Liver (tissue), 9 donors: ENCODE results near the gene DOK5. TPM values are rescaled to one million over a fixed set of nuclear protein-coding genes. Genes with fewer than 3 reads are reported as not detected.

Source experiments
- DNase-seq: peaks from one replicate; pipeline ENCODE4 v3.0.0-alpha.2; 2017; ENCODE audit warnings: low spot score
- H3K27ac ChIP-seq, 2 donors: one replicate each; pipeline ENCODE4 v1.7.0; 2013; ENCODE audit warnings: inconsistent platforms in 2 of 2, low read length in 2 of 2, control low read depth in 1 of 2, low read depth in 1 of 2, mild to moderate bottlenecking in 1 of 2
- H3K27me3 ChIP-seq, 4 donors: one replicate each; pipeline versions ENCODE4 v1.6.1 to v1.7.0; 2013; ENCODE audit warnings: low read length in 3 of 4, inconsistent platforms in 1 of 4, mild to moderate bottlenecking in 1 of 4, moderate library complexity in 1 of 4; ENCODE audit not compliant: control insufficient read depth in 4 of 4, insufficient read depth in 4 of 4
- H3K36me3 ChIP-seq, 4 donors: one replicate each; pipeline versions ENCODE4 v1.6.1 to v1.7.0; 2013; ENCODE audit warnings: low read length in 3 of 4, mild to moderate bottlenecking in 3 of 4, low read depth in 1 of 4, moderate library complexity in 1 of 4; ENCODE audit not compliant: control insufficient read depth in 4 of 4, insufficient read depth in 3 of 4
- H3K4me1 ChIP-seq, 4 donors: one replicate each; pipeline versions ENCODE4 v1.6.1 to v1.7.0; 2013; ENCODE audit warnings: low read length in 3 of 4, mild to moderate bottlenecking in 3 of 4, moderate library complexity in 1 of 4; ENCODE audit not compliant: control insufficient read depth in 4 of 4, insufficient read depth in 4 of 4
- H3K4me3 ChIP-seq, 3 donors: one replicate each; pipeline versions ENCODE4 v1.6.1 to v1.7.0; 2013; ENCODE audit warnings: low read length in 3 of 3, control low read depth in 1 of 3, low read depth in 1 of 3, mild to moderate bottlenecking in 1 of 3
- H3K9ac ChIP-seq, 2 donors: one replicate each; pipeline ENCODE4 v1.7.0; 2013; ENCODE audit warnings: low read length in 2 of 2, mild to moderate bottlenecking in 2 of 2, moderate library complexity in 2 of 2, control low read depth in 1 of 2, low read depth in 1 of 2
- H3K9me3 ChIP-seq, 4 donors: one replicate each; pipeline versions ENCODE4 v1.6.1 to v1.7.0; 2013; ENCODE audit warnings: low read length in 3 of 4; ENCODE audit not compliant: control insufficient read depth in 4 of 4
- ATF3 ChIP-seq: IDR thresholded peaks from 2 replicates; pipeline ENCODE4 v1.6.1; 2016; ENCODE audit warnings: antibody characterized with exemption
- CTCF ChIP-seq: fragments of 150-350 bp; IDR thresholded peaks from 2 replicates; pipeline ENCODE4 v1.5.1; 2017; ENCODE audit warnings: improper control_type of control experiment, low read depth, low read length; ENCODE audit not compliant: missing input control
- EGR1 ChIP-seq, 2 donors: IDR thresholded peaks; 2 replicates each; pipeline ENCODE4 v1.6.1; 2016 to 2018; ENCODE audit warnings: antibody characterized with exemption in 2 of 2, low read depth in 2 of 2
- FOXA2 ChIP-seq: IDR thresholded peaks from 2 replicates; pipeline ENCODE4 v1.6.1; 2016; ENCODE audit warnings: antibody characterized with exemption
- GABPA ChIP-seq, 2 donors: IDR thresholded peaks in 1 of 2; conservative IDR thresholded peaks in 1 of 2; 2 replicates each; pipeline ENCODE4 v1.6.1; 2016; ENCODE audit warnings: antibody characterized with exemption in 2 of 2, mild to moderate bottlenecking in 1 of 2, moderate library complexity in 1 of 2
- HNF4A ChIP-seq, 2 donors: conservative IDR thresholded peaks; 2 replicates each; pipeline ENCODE4 v1.6.1; 2016; ENCODE audit warnings: antibody characterized with exemption in 2 of 2, mild to moderate bottlenecking in 2 of 2
- HNF4G ChIP-seq: IDR thresholded peaks from 2 replicates; pipeline ENCODE4 v1.6.1; 2016; ENCODE audit warnings: antibody characterized with exemption
- JUND ChIP-seq, 2 donors: IDR thresholded peaks; 2 replicates each; pipeline ENCODE4 v1.6.1; 2016; ENCODE audit warnings: antibody characterized with exemption in 2 of 2
- MAX ChIP-seq: IDR thresholded peaks from 2 replicates; pipeline ENCODE4 v1.6.1; 2016; ENCODE audit warnings: antibody characterized with exemption
- NR2F2 ChIP-seq: IDR thresholded peaks from 2 replicates; pipeline ENCODE4 v1.6.1; 2016; ENCODE audit warnings: antibody characterized with exemption
- RAD21 ChIP-seq, 2 donors: IDR thresholded peaks; 2 replicates each; pipeline ENCODE4 v1.6.1; 2016; ENCODE audit warnings: antibody characterized with exemption in 2 of 2, mild to moderate bottlenecking in 2 of 2
- RXRA ChIP-seq, 2 donors: IDR thresholded peaks; 2 replicates each; pipeline ENCODE4 v1.6.1; 2017 to 2018; ENCODE audit warnings: antibody characterized with exemption in 2 of 2, mild to moderate bottlenecking in 1 of 2
- TAF1 ChIP-seq: conservative IDR thresholded peaks from 2 replicates; pipeline ENCODE4 v1.6.1; 2016; ENCODE audit warnings: antibody characterized with exemption, mild to moderate bottlenecking
- YY1 ChIP-seq: IDR thresholded peaks from 2 replicates; pipeline ENCODE4 v1.6.1; 2016; ENCODE audit warnings: antibody characterized with exemption, mild to moderate bottlenecking
- ZBTB33 ChIP-seq: IDR thresholded peaks from 2 replicates; pipeline ENCODE4 v1.6.1; 2016; ENCODE audit warnings: antibody characterized with exemption
- WGBS: extraction: QIAGEN DNeasy Blood & Tissue Kit; methylation state at CpG from one replicate; pipeline ENCODE4 v1.1.7; 2013; 5-methylcytosine and 5-hydroxymethylcytosine counted together
- polyA plus RNA-seq, 2 donors: library from polyadenylated mRNA; stranded (reverse) in 1 of 2; unstranded in 1 of 2; fragments of 200-250 nt in 1 of 2; fragments of >200 nt in 1 of 2; fragmentation: Nextera tagmentation in 1 of 2; extraction: Ambion mirVana in 1 of 2; gene quantifications; one replicate each; pipeline versions ENCODE4 v1.2.1 to v1.2.3, GENCODE V29; 2013 to 2015
- total RNA-seq, 2 donors: library from RNA; depleted of rRNA; stranded (reverse); fragments of >200 nt; gene quantifications; one replicate each; pipeline ENCODE4 v1.2.3, GENCODE V29; 2014
- donor health status: healthy.
- donor health status: healthy.
- donor health status: healthy.
- donor health status: healthy.
- donor health status: healthy.

The DOK5 gene
- total and polyA plus RNA-seq, 4 donors, result 0.05 to 0.16 (median 0.09) TPM

- WGBS, result 77% methylated on average over 9 of the region's 9 CpGs
- DNase-seq, result no peak
These were observed 173.2 kb downstream of the DOK5 start for GRCh38 chr20:54648421-54649142.

GRCh38 chr20:54649511-54649962 lies 174.1 kb downstream of the DOK5 start:
- no peak overlapping the region for H3K9ac ChIP-seq
- peaks cover 0 to 13% (median 1%) of the 10 kb centered on the region in 4 donors for H3K4me1 ChIP-seq
- no peaks in the 10 kb centered on the region for H3K27me3 ChIP-seq
- no peak overlapping the region for H3K4me3 ChIP-seq
- TF ChIP-seq CTCF (peak; percentile 81), TAF1 (no peak), RAD21 (IDR thresholded peaks at IDR 0.05) (peak; percentile 79 to 84), ZBTB33 (no peak), EGR1 (IDR thresholded peaks at IDR 0.05; ENCODE audit: low read depth in 2 of 2) (no peak)
- H3K9me3 ChIP-seq, result no peaks in the 10 kb centered on the region
- WGBS, result 6% methylated on average over 8 of the region's 8 CpGs
- peak; percentile 74 for DNase-seq
- H3K36me3 ChIP-seq, result no peaks in the 10 kb centered on the region
- no peak overlapping the region for H3K27ac ChIP-seq

More at GRCh38 chr20:54648421-54649142, 173.2 kb downstream of the DOK5 start:
- Histone ChIP-seq H3K4me1 (peaks cover 0 to 13% (median 1%) of the 10 kb centered on the region in 4 donors), H3K27me3 (no peaks in the 10 kb centered on the region), H3K27ac (no peak overlapping the region), H3K9me3 (no peaks in the 10 kb centered on the region), H3K9ac (no peak overlapping the region), H3K36me3 (no peaks in the 10 kb centered on the region), H3K4me3 (no peak overlapping the region)
- TF ChIP-seq GABPA (IDR thresholded peaks at IDR 0.05 in 1 of 2, conservative IDR thresholded peaks at IDR 0.05 in 1 of 2) (no peak), RXRA (IDR thresholded peaks at IDR 0.05) (no peak), NR2F2 (no peak), YY1 (no peak), HNF4A (conservative IDR thresholded peaks at IDR 0.05) (no peak), CTCF (no peak), JUND (IDR thresholded peaks at IDR 0.05) (no peak), EGR1 (IDR thresholded peaks at IDR 0.05; ENCODE audit: low read depth in 2 of 2) (no peak), ZBTB33 (no peak), RAD21 (IDR thresholded peaks at IDR 0.05) (no peak), ATF3 (no peak), MAX (no peak), HNF4G (no peak), FOXA2 (no peak), TAF1 (no peak)
